GM18505 (cell line): ENCODE measurements around the gene PNPLA8.

Experiments
- ATAC-seq: cut with Tn5 transposase; IDR thresholded peaks from one replicate; pipeline ENCODE4 v1.9.1; 2021; ENCODE audit not compliant: unreplicated experiment
- POLR2A ChIP-seq: IDR thresholded peaks from 4 replicates; pipeline ENCODE4 v1.6.1; 2011; ENCODE audit warnings: borderline replicate concordance; ENCODE audit not compliant: insufficient read depth, insufficient read length; ENCODE audit errors: extremely low read depth

PNPLA8 gene

GRCh38 chr7:108454674-108455550 lies 71.0 kb downstream of the PNPLA8 start:
- no peak for ATAC-seq
- no peak for TF ChIP-seq POLR2A

- TF ChIP-seq POLR2A = no peak
- ATAC-seq = no peak
Observed at GRCh38 chr7:108454317-108454673, 71.6 kb downstream of the PNPLA8 start.

- no peak for TF ChIP-seq POLR2A
- no peak for ATAC-seq
Observed at GRCh38 chr7:108453320-108453719, 72.6 kb downstream of the PNPLA8 start.

GRCh38 chr7:108452707-108453106 lies 73.2 kb downstream of the PNPLA8 start:
- ATAC-seq = no peak
- no peak for TF ChIP-seq POLR2A

GRCh38 chr7:108451296-108451848 lies 74.6 kb downstream of the PNPLA8 start:
- no peak for TF ChIP-seq POLR2A
- no peak for ATAC-seq

- TF ChIP-seq POLR2A = no peak
- ATAC-seq = no peak
Observed at GRCh38 chr7:108450160-108450559, 75.8 kb downstream of the PNPLA8 start.

GRCh38 chr7:108449521-108449920 lies 76.4 kb downstream of the PNPLA8 start:
- ATAC-seq = no peak
- TF ChIP-seq POLR2A = no peak

GRCh38 chr7:108448584-108449505 lies 77.1 kb downstream of the PNPLA8 start:
- ATAC-seq = no peak
- TF ChIP-seq POLR2A = no peak

GRCh38 chr7:108442039-108442568 lies 83.8 kb downstream of the PNPLA8 start:
- ATAC-seq = no peak
- no peak for TF ChIP-seq POLR2A

- no peak for TF ChIP-seq POLR2A
- ATAC-seq = no peak
Observed at GRCh38 chr7:108441392-108441955, 84.5 kb downstream of the PNPLA8 start.

GRCh38 chr7:108440613-108441012 lies 85.3 kb downstream of the PNPLA8 start:
- no peak for ATAC-seq
- TF ChIP-seq POLR2A = no peak

GRCh38 chr7:108436906-108437305 lies 89.0 kb downstream of the PNPLA8 start:
- no peak for ATAC-seq
- no peak for TF ChIP-seq POLR2A

- no peak for TF ChIP-seq POLR2A
- ATAC-seq = no peak
Observed at GRCh38 chr7:108434010-108434409, 91.9 kb downstream of the PNPLA8 start.
